A673 (cell line): ENCODE measurements around the gene TMEM273. TPM values are rescaled to one million over a fixed set of nuclear protein-coding genes. Genes with fewer than 3 reads are reported as not detected.

Experiments
- BruUV-seq: library from RNA; stranded (reverse); fragments of 400-500 nt; replicated peaks from 2 replicates; lab custom pipeline; 2021; lab: Mats Ljungman, UMichigan
- CTCF ChIA-PET: fragments of 300-600 bp; sonication (Branson Sonifier 250); formaldehyde crosslinking; loops from one replicate; lab custom pipeline; 2022; ENCODE audit warnings: antibody characterized with exemption; lab: Charles Lee
- POLR2A ChIA-PET: fragments of 300-600 bp; sonication (Branson Sonifier 250); formaldehyde crosslinking; loops from one replicate; lab custom pipeline; 2022; ENCODE audit warnings: antibody characterized with exemption; ENCODE audit not compliant: low non-redundant PET; lab: Charles Lee
- DNase-seq: peaks from one replicate; pipeline ENCODE4 v3.0.0-alpha.2; 2015; ENCODE audit warnings: low spot score
- H3K27ac ChIP-seq: fragments of 200-600 bp; sonication (generic); 2 replicates; pipeline ENCODE4 v1.5.1; 2016; ENCODE audit warnings: mixed run types, low read depth, mild to moderate bottlenecking, mixed read lengths, antibody characterized with exemption, low read length; ENCODE audit not compliant: poor library complexity, severe bottlenecking
- H3K27me3 ChIP-seq: fragments of 200-600 bp; sonication (generic); replicated peaks from 2 replicates; pipeline ENCODE4 v1.6.1; 2017; ENCODE audit warnings: mixed run types, low read depth, mild to moderate bottlenecking, mixed read lengths, antibody characterized with exemption, low read length; ENCODE audit not compliant: insufficient read depth, poor library complexity
- H3K36me3 ChIP-seq: fragments of 200-600 bp; sonication (generic); 2 replicates; pipeline ENCODE4 v1.6.1; 2016; ENCODE audit warnings: mixed run types, mild to moderate bottlenecking, mixed read lengths, antibody characterized with exemption, low read length; ENCODE audit not compliant: insufficient read depth, poor library complexity, severe bottlenecking
- H3K4me1 ChIP-seq: fragments of 200-600 bp; sonication (generic); 2 replicates; pipeline ENCODE4 v1.6.1; 2017; ENCODE audit warnings: mixed run types, mild to moderate bottlenecking, mixed read lengths, antibody characterized with exemption, low read length; ENCODE audit not compliant: insufficient read depth, poor library complexity, severe bottlenecking
- H3K4me3 ChIP-seq: fragments of 200-600 bp; sonication (generic); 2 replicates; pipeline ENCODE4 v1.5.1; 2016; ENCODE audit warnings: low read depth, mixed run types, mild to moderate bottlenecking, mixed read lengths, low read length; ENCODE audit not compliant: poor library complexity, severe bottlenecking
- H3K9me3 ChIP-seq: fragments of 200-600 bp; sonication (generic); 2 replicates; pipeline ENCODE4 v1.6.1; 2016; ENCODE audit warnings: mixed run types, low read depth, mild to moderate bottlenecking, mixed read lengths, antibody characterized with exemption, low read length; ENCODE audit not compliant: poor library complexity, severe bottlenecking
- EZH2 ChIP-seq: fragments of 200-600 bp; sonication (generic); IDR thresholded peaks from 2 replicates; pipeline ENCODE4 v1.6.1; 2017; ENCODE audit warnings: borderline replicate concordance, low read depth, mild to moderate bottlenecking, mixed read lengths, antibody characterized with exemption, low read length; ENCODE audit not compliant: poor library complexity, severe bottlenecking
- intact Hi-C: fragments of 100-400 bp; cut with micrococcal nuclease; formaldehyde crosslinking; loops from one replicate; pipeline ENCODE4 v1.10.0; 2022; ENCODE audit not compliant: unreplicated experiment
- total RNA-seq: library from RNA; stranded (reverse); gene quantifications from 2 replicates; pipeline ENCODE4 v1.2.3, GENCODE V29; 2021
- TF ChIP-seq, protein P1 (sequence below): fragments of 300-800, 200-600 bp; sonication (generic); conservative IDR thresholded peaks from 2 replicates; pipeline ENCODE4 v1.5.1; 2017; ENCODE audit warnings: low read depth, mild to moderate bottlenecking, antibody characterized with exemption, low read length, moderate library complexity, mixed read lengths

TMEM273 gene
- total RNA-seq, 1 experiment from 2014 or later, result not detected

DNA sequence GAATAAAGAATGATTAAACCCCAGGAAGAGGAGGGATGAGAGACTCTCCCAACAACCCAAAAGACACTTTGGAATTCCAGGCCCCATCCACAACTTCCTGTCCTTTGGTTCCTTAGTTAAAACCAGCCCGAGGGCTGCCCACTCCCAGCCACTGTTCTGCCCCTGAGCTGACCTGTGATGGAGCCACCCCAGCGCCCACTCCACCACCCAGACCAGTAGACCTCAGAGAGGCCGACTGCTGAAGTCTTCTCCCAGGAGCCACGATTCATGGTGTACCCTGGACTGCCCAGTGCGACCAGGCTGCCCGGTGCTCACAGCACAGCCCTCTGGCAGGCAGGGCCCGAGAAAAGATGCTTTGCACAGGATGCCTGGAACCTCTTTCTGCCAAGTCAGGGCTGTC, 79.5 kb downstream of the TMEM273 start:
- no peaks in the 10 kb centered on the region for H3K36me3 ChIP-seq
- BruUV-seq, result no TSS peak
- H3K4me1 ChIP-seq, result no peaks in the 10 kb centered on the region
- no peak overlapping the region for H3K4me3 ChIP-seq
- TF ChIP-seq, protein P1, sequence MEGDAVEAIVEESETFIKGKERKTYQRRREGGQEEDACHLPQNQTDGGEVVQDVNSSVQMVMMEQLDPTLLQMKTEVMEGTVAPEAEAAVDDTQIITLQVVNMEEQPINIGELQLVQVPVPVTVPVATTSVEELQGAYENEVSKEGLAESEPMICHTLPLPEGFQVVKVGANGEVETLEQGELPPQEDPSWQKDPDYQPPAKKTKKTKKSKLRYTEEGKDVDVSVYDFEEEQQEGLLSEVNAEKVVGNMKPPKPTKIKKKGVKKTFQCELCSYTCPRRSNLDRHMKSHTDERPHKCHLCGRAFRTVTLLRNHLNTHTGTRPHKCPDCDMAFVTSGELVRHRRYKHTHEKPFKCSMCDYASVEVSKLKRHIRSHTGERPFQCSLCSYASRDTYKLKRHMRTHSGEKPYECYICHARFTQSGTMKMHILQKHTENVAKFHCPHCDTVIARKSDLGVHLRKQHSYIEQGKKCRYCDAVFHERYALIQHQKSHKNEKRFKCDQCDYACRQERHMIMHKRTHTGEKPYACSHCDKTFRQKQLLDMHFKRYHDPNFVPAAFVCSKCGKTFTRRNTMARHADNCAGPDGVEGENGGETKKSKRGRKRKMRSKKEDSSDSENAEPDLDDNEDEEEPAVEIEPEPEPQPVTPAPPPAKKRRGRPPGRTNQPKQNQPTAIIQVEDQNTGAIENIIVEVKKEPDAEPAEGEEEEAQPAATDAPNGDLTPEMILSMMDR, result no peak
- no peak for TF ChIP-seq EZH2
- H3K27me3 ChIP-seq, result peaks cover 12% of the 10 kb centered on the region
- H3K27ac ChIP-seq, result no peak overlapping the region
- ChIA-PET CTCF (no interaction called here), POLR2A (no interaction called here)
- intact Hi-C loops, result no loop called here
- DNase-seq, result no peak
- H3K9me3 ChIP-seq, result no peaks in the 10 kb centered on the region

DNA sequence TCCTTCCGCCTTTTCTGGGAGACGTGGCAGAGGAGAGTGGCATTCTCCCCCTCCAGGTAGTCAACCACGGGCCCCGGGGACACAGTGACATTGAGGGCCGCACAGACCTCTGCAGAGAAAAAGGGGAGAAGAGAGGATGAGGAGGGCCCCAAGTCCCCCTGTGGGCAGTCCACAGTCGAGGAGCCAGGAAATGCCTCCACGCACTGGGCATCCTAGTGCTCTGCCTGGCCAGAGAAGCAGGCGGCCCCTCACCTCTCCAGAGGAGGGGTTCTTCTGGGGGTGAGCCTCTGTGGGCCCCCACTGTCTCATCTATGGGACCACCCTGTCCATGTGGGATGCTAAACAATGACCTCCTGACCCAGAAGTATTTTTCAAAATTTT, 80.3 kb downstream of the TMEM273 start:
- DNase-seq, result no peak
- H3K27ac ChIP-seq, result no peak overlapping the region
- H3K27me3 ChIP-seq, result peaks cover 6% of the 10 kb centered on the region
- intact Hi-C loops, result no loop called here
- TF ChIP-seq EZH2, result no peak
- TF ChIP-seq, protein P1, result no peak
- ChIA-PET POLR2A (no interaction called here), CTCF (no interaction called here)
- H3K4me1 ChIP-seq, result no peaks in the 10 kb centered on the region
- no TSS peak for BruUV-seq
- no peaks in the 10 kb centered on the region for H3K36me3 ChIP-seq
- no peak overlapping the region for H3K4me3 ChIP-seq
- no peaks in the 10 kb centered on the region for H3K9me3 ChIP-seq

DNA sequence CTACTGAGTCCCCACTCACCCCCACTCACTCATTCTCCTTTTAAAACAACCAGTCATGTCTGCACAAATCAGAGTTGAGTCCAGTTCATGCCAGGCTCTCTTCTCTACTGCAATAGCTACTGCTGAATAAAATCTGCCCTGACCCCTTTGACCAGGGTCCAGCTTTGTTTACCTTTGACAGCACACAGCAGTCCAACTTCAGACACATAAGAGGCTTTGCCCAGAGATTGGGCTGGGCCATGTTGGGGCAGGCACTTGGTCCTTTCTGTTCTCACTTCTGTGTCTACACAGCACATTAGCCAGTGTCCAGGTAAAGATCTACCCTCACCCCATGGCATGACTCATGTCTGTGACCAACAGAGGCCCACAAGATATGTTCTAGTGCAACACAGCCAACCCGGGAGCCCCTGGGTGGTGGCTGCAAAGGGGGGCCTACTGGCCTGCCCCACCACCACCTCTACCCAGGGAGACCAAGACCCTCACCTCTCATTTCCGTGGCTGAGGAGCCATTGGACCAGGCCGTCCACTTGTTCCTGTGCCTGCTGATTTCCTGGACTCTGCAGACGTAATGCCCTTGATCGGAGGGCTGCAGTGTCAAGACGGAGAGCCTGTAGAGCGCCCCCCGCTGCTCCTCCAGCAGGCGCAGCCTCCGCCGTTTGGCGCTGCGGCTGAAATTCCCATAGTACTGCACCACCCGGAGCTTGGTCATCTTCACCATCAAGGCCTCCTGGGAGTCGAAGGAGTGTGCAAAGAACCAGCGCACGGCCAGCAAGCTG, 80.9 kb downstream of the TMEM273 start:
- Histone ChIP-seq H3K27me3 (peaks cover 3% of the 10 kb centered on the region), H3K27ac (no peak overlapping the region), H3K4me3 (no peak overlapping the region), H3K36me3 (no peaks in the 10 kb centered on the region), H3K9me3 (no peaks in the 10 kb centered on the region), H3K4me1 (no peaks in the 10 kb centered on the region)
- ChIA-PET CTCF (no interaction called here), POLR2A (no interaction called here)
- no peak for DNase-seq
- intact Hi-C loops, result no loop called here
- TF ChIP-seq, protein P1, result no peak
- no peak for TF ChIP-seq EZH2
- BruUV-seq, result no TSS peak
